Stimulated activated CD4-positive, alpha-beta T cell treated with anti-CD3 and anti-CD28 coated beads, TNF-alpha, amount 100 ng/mL, for 48 hours (primary cell): ENCODE results near the gene TEX35.
"Not testable (repeated sequence)": the region's sequence is repeated elsewhere in the genome, so short reads cannot be mapped to it uniquely, and the experiment has no call there.

Source experiments
- DNase-seq, 3 donors: peaks; one replicate each; pipeline ENCODE4 v3.0.0-alpha.2; 2020; ENCODE audit warnings: low read depth in 3 of 3

TEX35 gene

GRCh38 chr1:178494569-178494971 lies 18.3 kb upstream of the TEX35 start:
- DNase-seq: no peak

GRCh38 chr1:178495158-178495557 lies 17.8 kb upstream of the TEX35 start:
- DNase-seq: no peak

- DNase-seq: no peak
Observed at GRCh38 chr1:178495741-178496409, 17.0 kb upstream of the TEX35 start.

- no peak for DNase-seq
Observed at GRCh38 chr1:178496410-178497135, 16.3 kb upstream of the TEX35 start, which contains the start of gene CLEC20A. CLEC20A (minus strand) TSS chr1:178496964; CDS start chr1:178496939, 25 bp downstream.

GRCh38 chr1:178497903-178498478 lies 14.9 kb upstream of the TEX35 start:
- no peak for DNase-seq

GRCh38 chr1:178498896-178499675 lies 13.8 kb upstream of the TEX35 start:
- no peak for DNase-seq

GRCh38 chr1:178500091-178500770 lies 12.7 kb upstream of the TEX35 start:
- DNase-seq: no peak

- DNase-seq: no peak
Observed at GRCh38 chr1:178500936-178501554, 11.9 kb upstream of the TEX35 start.

- DNase-seq: peak; percentile 16 to 61 (median 37)
Observed at GRCh38 chr1:178501705-178502329, 11.1 kb upstream of the TEX35 start.

- no peak for DNase-seq
Observed at GRCh38 chr1:178502330-178502714, 10.6 kb upstream of the TEX35 start.

GRCh38 chr1:178502856-178503255 lies 10.1 kb upstream of the TEX35 start:
- no peak for DNase-seq

- DNase-seq: not testable (repeated sequence)
Observed at GRCh38 chr1:178503316-178503715, 9.6 kb upstream of the TEX35 start.

- DNase-seq: no peak
Observed at GRCh38 chr1:178503849-178504248, 9.1 kb upstream of the TEX35 start.

GRCh38 chr1:178504286-178504685 lies 8.6 kb upstream of the TEX35 start:
- no peak for DNase-seq

- DNase-seq: no peak
Observed at GRCh38 chr1:178506177-178506576, 6.7 kb upstream of the TEX35 start.

GRCh38 chr1:178506669-178507068 lies 6.2 kb upstream of the TEX35 start:
- no peak for DNase-seq

- DNase-seq: no peak
Observed at GRCh38 chr1:178509414-178510007, 3.4 kb upstream of the TEX35 start.

GRCh38 chr1:178510155-178510554 lies 2.8 kb upstream of the TEX35 start:
- no peak for DNase-seq

- DNase-seq: no peak
Observed at GRCh38 chr1:178513278-178513983, 522 bp downstream of the TEX35 start.

- no peak for DNase-seq
Observed at GRCh38 chr1:178516110-178516509, 3.2 kb downstream of the TEX35 start.
